NCI-H1092 (cell line): Measurements from ENCODE around the gene NIPBL.
"Not testable (repeated sequence)": the region's sequence is repeated elsewhere in the genome, so short reads cannot be mapped to it uniquely, and the experiment has no call there.

Experiments
- DNase-seq: peaks from one replicate; lab custom pipeline; 2025; lab: John Stamatoyannopoulos, UW

Gene NIPBL

DNA sequence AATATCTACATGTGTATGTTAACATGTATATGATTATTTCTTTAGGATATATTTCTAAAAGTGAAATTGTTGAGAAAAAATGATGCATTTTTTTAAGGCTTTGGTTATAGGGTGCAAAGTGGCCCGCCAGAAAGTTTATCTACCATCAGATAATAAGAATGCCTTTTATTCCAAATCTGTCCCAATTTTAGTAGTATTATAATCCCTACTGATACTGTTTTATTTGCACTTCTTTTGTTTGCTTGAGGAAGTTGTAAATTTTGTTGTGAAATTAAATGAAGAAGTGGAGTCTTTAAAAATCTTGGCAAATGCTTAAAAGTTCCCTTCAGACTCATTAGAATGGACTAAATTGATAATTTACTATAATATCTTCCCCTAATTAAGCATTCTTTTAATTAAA, 73.0 kb downstream of the NIPBL start:
- no peak for DNase-seq

DNA sequence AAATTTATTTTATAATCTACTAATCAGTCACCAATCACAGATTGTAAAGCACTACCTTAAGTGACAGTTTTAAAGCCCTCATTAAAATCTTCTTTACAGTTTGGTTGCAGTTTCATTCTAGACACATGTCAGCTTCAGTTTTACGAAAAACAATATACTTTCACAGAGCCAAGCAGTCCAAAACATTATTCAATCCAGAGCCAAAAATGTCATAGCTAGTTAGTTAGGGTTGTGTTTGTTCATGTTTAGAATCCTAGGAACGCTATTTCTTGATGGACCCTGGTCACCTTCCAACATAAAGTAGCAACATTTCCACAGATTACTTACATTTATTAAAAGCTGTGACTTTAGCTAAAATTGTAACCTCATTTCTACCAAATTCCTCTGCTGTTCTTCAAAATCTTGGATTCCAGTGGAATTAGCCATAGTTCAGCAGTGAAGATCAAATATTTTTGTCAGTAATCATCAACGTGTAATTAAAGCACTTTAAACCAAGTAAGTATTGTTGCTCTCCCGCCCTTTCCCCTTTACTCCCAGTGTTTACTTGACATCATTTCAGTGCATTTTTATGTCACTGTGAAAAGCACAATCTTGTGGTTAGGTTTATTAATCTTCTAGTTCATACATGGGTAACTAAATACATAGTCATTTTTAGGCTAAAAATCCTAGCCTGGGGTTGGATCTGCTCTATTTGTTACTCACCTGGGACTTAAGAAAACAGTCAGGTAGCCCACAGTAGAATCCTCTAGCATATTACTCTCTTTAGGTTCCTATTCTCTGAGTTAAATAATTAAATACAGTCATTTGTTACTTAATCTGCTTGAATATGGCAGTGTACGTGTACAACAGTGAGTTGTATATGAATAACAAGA, 74.3 kb downstream of the NIPBL start:
- DNase-seq: no peak

DNA sequence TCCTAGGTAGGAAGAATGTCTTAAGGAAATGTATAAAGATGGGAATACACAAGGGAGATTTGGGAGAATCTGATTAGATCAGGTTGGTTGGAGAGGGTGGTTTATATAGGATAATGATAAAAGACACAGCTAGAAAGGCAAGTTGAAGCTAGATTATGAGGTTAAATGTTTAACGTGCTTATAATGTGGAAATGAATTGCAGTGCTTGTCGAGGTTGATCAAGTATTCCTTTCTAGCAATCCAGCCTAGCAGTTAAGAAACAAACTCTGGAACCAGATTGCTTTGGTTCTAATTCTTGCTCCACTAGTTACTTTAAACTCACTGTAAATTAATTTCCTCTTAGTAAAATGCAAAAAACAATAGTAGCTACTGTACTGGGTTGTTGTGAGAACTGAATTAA, 76.5 kb downstream of the NIPBL start:
- DNase-seq: no peak

DNA sequence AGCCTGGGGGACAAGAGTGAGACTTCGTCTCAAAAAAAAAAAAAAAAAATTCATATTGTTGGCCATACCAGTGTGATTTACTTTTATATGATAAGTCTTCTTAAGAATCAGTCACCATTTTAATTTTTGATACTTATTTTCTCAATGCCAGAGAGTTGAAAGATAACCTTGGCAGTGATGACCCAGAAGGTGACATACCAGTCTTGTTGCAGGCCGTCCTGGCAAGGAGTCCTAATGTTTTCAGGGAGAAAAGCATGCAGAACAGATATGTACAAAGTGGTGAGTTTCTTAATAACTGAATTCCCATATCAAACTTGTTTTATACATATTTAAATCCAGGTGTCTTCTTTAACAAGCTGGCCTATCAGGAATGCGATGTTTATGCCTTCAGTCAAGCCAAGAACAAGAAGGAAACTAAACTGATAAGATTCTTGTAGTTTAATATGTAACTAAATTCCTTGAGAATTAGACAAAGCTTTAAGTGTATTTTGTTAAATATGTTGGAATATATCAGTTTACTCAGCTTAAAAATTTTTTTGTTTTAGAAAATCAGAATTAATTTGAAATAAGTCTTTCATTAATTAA, 81.5 kb downstream of the NIPBL start:
- no peak for DNase-seq

DNA sequence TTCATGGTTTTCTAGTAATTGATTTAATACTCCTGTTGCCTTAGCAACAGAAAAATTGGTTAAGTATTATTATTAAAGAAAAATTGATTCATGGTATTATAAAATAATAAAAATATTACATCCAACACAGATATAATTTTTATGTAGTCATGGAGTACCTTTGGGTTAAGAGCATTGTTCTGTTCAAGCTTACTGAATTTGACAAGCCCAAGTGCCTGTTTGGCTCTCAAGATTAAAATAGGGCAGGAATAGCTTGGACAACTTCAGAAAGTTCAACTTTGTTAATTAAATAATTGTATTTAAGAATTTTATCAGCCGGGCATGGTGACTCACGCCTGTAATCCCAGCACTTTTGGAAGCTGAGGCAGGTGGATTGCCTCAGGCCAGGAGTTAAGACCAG, 82.0 kb downstream of the NIPBL start:
- DNase-seq: no peak

DNA sequence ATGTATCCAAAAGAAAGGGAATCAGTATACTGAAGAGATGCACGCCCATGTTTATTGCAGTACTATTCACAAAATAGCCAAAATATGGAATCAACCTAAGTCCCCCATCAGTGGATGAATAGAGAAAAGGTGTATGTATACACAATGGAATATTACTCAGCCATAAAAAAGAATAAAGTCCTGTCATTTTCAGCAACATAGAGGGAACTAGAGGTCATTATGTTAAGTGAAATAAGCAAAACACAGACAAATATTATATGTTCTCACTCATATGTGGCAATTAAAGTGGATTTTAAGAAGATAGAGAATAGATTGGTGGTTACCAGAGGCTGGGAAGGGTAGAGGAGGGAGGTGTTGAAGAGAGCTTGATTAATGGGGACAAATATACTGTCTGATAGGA, 88.6 kb downstream of the NIPBL start:
- DNase-seq: no peak

DNA sequence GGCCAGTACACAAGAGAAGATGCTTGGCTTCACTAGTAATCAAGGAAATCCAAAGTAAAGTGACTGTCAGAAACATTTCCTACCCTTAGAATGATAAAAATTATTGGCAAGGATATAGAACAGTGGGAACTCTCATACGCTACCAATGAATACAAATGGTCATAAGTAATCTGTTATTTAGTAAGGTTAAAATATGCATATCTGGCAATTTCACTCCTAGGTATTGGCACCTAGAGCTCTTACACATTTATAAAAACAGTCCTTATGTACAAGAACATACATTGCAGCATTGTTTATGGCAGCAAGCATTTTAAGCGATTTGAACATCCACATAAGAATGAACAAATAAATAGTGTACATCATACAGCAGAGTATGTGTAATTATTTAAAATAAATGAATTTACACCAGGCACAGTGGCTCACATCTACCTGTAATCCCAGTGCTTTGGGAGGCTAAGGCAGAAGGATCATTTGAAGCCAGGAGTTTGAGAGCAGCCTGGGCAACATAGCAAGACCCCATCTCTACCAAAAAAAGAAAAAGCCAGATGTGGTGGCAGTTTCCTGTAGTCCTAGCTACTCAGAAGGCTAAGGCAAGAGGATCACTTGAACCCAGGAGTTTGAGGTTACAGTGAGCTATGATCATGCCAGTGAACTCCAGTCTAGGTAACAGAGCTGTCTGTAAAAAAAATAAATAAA, 93.3 kb downstream of the NIPBL start:
- no peak for DNase-seq

DNA sequence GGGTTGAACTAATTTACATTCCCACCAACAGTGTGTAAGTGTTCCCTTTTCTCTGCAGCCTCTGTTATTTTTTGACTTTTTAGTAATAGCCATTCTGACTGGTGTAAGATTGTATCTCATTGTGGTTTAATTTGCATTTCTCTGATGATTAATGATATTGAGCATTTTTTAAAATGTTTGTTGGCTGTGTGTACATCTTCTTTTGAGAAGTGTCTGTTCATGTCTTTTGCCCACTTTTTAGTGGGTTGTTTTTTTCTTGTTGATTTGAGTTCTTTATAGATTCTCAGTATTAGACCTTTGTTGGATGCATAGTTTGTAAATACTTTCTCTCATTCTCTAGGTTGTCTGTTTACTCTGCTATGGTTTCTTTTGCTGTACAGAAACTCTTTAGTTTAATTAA, 101.6 kb downstream of the NIPBL start:
- DNase-seq: no peak

DNA sequence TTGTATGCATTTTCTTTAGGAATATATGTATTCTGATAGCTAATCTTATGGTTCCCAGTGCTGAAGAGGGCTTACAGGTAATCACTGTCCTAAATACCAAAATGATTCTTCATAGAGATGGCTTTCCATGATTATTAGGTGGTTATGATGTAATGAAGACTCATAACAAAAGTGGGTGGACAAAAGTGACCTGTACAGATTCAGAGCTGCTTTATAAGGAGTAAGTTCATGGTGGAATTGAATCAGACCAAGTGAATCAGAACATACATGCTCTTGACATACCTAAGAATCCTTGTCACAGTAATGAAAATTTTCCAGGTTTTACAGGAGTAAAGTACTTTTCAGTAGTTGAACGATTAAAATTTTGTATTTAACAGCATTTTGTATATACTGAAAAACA, 105.6 kb downstream of the NIPBL start:
- no peak for DNase-seq

DNA sequence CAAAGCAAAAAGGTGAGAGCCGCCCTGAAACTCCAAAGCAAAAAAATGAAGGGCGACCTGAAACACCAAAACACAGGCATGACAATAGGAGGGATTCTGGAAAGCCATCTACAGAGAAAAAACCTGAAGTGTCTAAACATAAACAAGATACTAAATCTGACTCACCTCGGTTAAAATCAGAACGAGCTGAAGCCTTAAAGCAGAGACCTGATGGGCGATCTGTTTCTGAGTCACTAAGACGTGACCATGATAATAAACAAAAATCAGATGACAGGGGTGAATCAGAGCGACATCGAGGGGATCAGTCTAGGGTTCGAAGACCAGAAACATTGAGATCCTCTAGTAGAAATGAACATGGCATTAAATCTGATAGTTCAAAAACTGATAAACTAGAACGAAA, 108.8 kb downstream of the NIPBL start:
- no peak for DNase-seq

DNA sequence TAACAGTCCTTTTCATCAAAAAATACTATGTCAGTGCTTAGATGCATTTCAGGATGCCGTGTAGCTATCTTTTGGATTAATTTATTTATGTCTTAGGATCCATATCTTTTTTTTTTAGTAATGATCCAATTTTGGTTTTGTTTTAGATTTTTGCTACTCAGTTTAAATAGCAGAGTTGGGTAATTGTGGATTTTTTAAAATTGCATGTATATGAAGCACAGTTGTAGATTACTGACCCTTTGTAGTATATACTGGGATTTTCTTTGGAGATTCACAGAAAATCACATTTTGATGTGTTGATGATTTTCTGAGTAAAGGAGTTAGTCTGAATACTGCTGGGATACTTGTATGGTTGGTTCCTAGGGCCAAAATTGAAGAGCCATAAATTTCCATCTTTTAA, 111.8 kb downstream of the NIPBL start:
- no peak for DNase-seq

DNA sequence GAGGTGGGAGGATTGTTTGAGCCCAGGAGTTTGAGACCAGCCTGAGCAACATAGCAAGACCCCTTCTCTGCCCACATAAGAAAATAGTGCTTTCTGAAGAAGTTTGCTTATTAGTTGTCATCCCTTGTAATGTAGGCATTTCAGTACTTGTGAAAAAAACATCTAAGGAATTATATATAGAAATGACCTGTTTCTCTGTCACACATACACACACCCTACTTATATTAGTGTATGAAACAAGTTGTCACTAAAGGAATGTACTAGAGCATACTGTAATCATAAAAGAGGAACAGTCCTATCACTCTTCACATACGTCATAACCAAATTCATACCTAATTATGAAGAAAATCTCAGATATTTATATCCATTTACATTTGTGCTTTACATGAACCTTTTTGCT, 122.0 kb downstream of the NIPBL start:
- no peak for DNase-seq

DNA sequence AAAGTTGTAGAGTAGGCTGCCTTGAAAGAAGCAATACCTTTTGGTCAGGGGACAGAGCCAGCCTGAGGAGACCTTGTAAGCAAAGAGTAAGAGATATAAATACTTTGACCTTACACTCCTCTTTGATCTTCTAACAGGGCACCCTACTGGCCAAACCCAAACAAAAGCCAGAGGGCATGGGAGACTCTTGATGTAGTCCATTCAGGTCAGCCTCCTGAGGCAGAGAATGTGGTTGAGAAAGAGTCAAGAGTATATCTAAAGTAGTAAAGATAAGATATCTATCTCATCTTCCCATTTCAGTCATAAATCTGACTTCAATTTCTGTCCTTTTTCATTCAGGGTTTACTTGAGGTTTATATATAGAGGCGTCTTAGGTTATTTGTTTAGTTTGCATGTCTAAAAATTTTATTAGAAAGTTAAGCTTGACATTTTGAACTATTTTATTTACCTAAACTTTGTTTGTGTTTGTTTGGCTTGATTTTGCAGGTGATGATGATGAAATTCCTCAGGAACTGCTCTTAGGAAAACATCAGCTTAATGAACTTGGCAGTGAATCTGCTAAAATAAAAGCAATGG, 125.7 kb downstream of the NIPBL start:
- DNase-seq: no peak

DNA sequence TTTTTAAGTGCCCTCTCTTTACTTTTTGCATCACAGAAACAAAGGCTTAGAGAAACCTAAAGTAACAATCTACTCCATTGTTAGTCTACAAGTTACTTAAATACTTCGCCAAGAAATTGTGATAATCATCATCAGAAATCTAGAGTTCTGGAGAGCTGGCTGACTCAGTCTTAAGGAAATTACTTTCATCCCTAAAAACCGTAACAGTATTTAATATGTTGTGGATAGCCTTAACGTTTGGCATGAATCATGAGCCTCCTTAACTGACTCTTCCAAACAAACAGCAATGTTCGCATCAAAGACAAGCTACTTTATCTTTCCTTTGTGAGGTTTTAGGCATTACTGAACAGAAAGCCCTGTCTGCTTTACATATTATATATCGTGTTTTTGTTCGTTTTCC, 128.7 kb downstream of the NIPBL start:
- no peak for DNase-seq

DNA sequence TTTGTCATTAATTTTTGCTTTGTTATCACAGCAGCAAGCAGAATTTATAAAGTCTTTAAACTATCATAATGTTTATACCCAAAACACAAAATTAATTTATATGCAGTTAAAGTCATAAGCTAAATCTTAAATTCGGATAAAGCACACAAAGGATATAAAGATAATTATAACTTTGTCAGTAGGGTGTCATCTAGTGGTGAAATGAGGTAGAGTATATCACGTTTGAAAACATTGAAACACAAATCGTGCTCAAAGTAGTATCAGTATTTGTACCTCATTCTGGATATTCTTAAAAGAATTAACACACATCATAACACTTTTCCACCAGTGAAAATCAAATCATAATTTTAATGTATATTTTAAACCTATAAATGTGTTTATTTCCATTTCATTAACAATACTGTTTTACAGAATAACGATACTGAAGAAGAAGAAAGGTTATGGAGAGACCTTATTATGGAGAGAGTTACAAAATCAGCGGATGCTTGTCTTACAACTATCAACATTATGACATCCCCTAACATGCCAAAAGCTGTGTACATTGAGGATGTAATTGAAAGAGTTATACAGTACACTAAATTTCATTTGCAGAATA, 129.5 kb downstream of the NIPBL start:
- DNase-seq: no peak

DNA sequence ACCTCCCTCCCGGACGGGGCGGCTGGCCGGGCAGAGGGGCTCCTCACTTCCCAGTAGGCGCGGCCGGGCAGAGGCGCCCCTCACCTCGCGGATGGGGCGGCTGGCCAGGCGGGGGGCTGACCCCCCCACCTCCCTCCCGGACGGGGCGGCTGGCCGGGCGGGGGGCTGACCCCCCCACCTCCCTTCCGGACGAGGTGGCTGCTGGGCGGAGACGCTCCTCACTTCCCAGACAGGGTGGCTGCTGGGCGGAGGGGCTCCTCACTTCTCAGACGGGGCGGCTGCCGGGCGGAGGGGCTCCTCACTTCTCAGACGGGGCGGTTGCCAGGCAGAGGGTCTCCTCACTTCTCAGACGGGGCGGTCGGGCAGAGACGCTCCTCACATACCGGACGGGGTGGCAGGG, 136.6 kb downstream of the NIPBL start:
- not testable (repeated sequence) for DNase-seq

DNA sequence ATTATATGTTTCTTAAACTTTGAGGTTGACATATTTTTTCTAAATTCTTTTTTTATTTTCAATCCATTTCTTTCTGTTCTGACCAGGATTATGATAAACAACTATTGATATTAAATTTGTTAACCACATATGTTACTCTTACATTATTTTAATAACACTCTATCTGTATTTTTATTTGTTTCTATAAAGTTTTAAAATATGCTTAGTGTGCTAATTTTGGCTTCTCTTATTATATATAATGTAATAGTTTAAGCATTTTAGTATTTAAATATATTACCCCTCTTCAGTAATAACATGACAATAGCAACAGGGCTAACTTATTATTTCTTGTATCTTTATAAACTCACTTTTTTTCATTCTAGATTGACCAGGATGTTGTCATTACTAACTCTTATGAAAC, 137.8 kb downstream of the NIPBL start:
- DNase-seq: no peak

DNA sequence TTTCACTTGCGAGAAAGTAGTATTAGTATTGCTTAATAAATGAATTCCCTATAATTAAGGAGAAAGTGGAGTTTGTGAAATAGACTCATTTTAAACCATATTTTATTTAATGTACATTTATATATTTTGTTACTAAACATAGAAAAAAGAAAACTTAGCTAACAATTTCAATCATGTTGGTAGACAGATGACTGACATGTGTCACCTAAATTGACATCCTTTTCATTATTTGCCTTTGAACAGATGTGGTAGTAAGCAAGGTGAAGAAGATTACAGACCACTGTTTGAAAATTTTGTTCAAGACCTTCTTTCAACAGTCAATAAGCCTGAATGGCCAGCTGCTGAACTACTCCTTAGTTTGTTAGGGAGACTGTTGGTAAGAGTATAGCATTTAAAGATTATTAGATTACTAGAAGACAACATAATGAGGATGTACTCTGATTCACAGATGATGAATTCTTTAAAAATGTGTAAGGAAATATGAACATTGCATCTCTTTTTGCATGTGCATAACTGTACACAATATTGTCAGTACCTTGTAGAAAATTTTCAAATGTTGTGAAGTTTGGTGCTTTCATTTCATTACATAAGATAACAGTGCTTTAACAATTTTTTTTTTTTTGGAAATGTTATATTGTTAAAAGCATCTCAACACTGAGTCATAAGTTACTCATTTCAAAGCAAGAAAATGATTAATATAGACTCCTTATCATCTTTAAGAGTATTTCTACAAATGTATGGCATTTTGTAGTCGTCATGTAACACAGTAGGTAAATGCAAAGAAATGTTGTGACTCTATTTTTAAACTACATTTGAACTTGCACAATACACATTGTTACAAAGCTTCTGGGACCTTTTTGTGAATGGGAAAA, 139.5 kb downstream of the NIPBL start:
- no peak for DNase-seq

DNA sequence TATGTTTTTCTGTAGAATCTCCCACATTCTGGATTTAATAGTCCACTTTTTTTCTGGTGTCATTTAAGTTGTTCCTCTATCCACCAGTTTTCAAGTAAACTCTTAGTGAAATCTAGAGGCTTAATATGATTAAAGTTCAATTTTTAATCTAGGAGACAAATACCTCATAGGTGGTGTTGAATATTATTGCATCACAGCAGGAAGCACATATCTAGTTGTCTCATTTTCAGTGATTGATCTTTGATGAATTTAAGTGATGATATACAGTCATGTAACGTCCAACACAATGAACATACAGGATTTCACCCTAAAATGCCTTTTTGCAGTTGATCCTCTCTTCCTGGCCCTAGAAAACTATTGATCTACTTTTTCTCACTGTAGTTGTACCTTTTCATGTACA, 152.3 kb downstream of the NIPBL start:
- DNase-seq: no peak

DNA sequence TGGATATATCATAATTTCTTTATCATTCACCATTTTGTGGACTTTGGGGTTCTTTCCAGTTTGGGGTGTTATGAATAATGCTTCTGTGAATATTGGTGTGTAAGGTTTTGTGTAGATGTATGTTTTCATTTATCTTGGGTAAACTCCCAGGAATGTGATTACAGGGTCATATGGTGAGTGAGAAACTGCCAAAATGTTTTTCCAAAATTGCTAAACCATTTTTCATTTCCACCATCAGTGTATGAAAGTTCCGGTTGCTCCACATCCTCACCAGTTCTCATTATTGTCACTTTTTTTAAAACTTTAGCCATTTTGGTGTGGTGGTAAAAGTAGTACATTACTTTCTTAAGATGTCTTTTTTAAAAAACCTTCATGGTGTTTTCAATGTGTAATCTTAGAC, 152.9 kb downstream of the NIPBL start:
- no peak for DNase-seq

DNA sequence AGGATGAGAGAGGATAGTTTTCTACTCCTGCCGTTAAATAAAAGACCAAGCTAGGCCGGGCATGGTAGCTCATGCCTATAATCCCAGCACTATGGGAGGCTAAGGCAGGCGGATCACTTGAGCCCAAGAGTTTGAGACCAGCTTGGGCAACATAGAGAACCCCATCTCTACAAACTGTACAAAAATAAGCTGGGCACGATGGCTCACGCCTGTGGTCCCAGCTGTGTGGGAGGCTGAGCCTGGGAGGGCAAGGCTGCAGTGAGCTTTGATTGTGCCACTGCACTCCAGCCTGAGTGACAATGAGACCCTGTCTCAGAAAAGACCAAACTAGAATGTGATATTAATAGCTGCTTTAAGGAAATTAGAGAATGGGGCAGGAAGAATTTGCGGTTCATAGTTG, 158.4 kb downstream of the NIPBL start:
- no peak for DNase-seq

DNA sequence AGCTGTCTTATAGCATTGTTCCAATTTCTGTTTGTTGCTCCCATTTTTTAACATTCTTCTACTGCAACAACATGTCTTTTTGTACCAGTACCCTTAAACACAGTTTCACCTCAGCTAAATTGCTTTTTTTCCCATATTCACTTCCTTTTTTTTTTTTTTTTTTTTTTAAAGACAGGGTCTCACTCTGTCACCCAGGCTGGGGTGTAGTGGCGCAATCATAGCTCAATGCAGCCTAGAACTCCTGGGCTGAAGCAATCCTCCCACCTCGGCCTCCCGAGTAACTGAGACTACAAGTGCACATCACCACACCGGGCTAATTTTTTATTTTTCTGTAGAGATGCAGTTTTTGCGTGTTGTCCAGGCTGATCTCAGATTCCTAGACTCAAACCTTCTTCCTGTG, 161.3 kb downstream of the NIPBL start:
- DNase-seq: no peak
